K562 (cell line): ENCODE data around the gene IBTK. TPM values are rescaled to one million over a fixed set of nuclear protein-coding genes. Genes with fewer than 3 reads are reported as not detected.

Source experiments
- ATAC-seq: fragments of 200-7000 bp; cut with Tn5 transposase; 3 replicates; pipeline ENCODE4 v1.9.1; 2020; ENCODE audit warnings: moderate library complexity
- BruUV-seq: library from RNA; stranded (reverse); fragments of 400-500 nt; replicated peaks from 2 replicates; lab custom pipeline; 2021; lab: Mats Ljungman, UMichigan
- CTCF ChIA-PET: fragments of 300-600 bp; formaldehyde crosslinking; extraction: SDS; loops from one replicate; lab custom pipeline; 2021; ENCODE audit warnings: low intra/inter-chr PET ratio; lab: Yijun Ruan, JAX
- POLR2A ChIA-PET: fragments of 300-600, 350-650 bp; sonication (Branson Sonifier 250); formaldehyde crosslinking; extraction: SDS; loops from one replicate; lab custom pipeline; 2021; ENCODE audit warnings: antibody characterized with exemption, inconsistent platforms; lab: Yijun Ruan, JAX
- DNase-seq, 4 experiments: peaks; one replicate each; pipeline versions ENCODE4 v3.0.0 to v3.0.0-alpha.2; 2011 to 2018; ENCODE audit warnings: low spot score in 3 of 4, mixed read lengths in 3 of 4; ENCODE audit errors: extremely low read depth in 1 of 4
- FAIRE-seq: peaks from 2 replicates; lab custom pipeline; 2011; peaks lifted over from hg19 to GRCh38; lab: Jason Lieb, UNC
- H2AFZ ChIP-seq: 2 replicates; pipeline ENCODE4 v1.6.0; 2011; ENCODE audit warnings: low read depth, low read length, control low read depth, inconsistent platforms
- H3K27ac ChIP-seq: fragments of 200-600 bp; 3 replicates; pipeline ENCODE4 v1.8.0; 2011; ENCODE audit warnings: low read depth, mild to moderate bottlenecking, control low read depth, inconsistent platforms, low read length, moderate library complexity, mixed read lengths; ENCODE audit errors: extremely low read depth
- H3K27me3 ChIP-seq, 2 experiments: fragments of 300-600 bp in 1 of 2; 2 replicates in 1 of 2; 3 replicates in 1 of 2; pipeline versions ENCODE4 v1.6.0 to v1.8.0; 2011; ENCODE audit warnings: inconsistent platforms in 2 of 2, low read length in 2 of 2, mild to moderate bottlenecking in 1 of 2, mixed read lengths in 1 of 2, moderate library complexity in 1 of 2; ENCODE audit not compliant: control insufficient read depth in 2 of 2, insufficient read depth in 2 of 2
- H3K36me3 ChIP-seq: fragments of 300-600 bp; 3 replicates; pipeline ENCODE4 v1.8.0; 2011; ENCODE audit warnings: mild to moderate bottlenecking, low read length, inconsistent platforms; ENCODE audit not compliant: control insufficient read depth, insufficient read depth
- H3K4me1 ChIP-seq, 2 experiments: fragments of 200-600 bp in 1 of 2; replicated peaks in 1 of 2; 2 replicates in 1 of 2; 3 replicates in 1 of 2; pipeline versions ENCODE4 v1.5.1 to v1.8.0; 2011; ENCODE audit warnings: inconsistent platforms in 2 of 2, low read length in 2 of 2, mild to moderate bottlenecking in 1 of 2, mixed read lengths in 1 of 2, moderate library complexity in 1 of 2; ENCODE audit not compliant: control insufficient read depth in 2 of 2, insufficient read depth in 2 of 2
- H3K4me2 ChIP-seq: 2 replicates; pipeline ENCODE4 v1.6.1; 2011; ENCODE audit warnings: low read length, control low read depth, inconsistent platforms, mixed read lengths; ENCODE audit not compliant: insufficient read depth
- H3K4me3 ChIP-seq: fragments of 200-600 bp; sonication (generic), shearing (Covaris generic); 2 replicates; pipeline ENCODE4 v1.5.1; 2016; ENCODE audit warnings: control low read depth, inconsistent platforms
- H3K79me2 ChIP-seq: fragments of 200-600 bp; 3 replicates; pipeline ENCODE4 v1.8.0; 2011; ENCODE audit warnings: low read length, inconsistent platforms; ENCODE audit not compliant: control insufficient read depth, insufficient read depth
- H3K9ac ChIP-seq, 2 experiments: 2 replicates each; pipeline versions ENCODE4 v1.6.0 to v1.6.1; 2011; ENCODE audit warnings: low read depth in 2 of 2, low read length in 2 of 2, control low read depth in 1 of 2, inconsistent platforms in 1 of 2, mild to moderate bottlenecking in 1 of 2, mixed read lengths in 1 of 2; ENCODE audit not compliant: insufficient read depth in 1 of 2
- H3K9me1 ChIP-seq: one replicate; pipeline ENCODE4 v1.6.0; 2011; ENCODE audit warnings: inconsistent platforms, mild to moderate bottlenecking, low read length, moderate library complexity; ENCODE audit not compliant: control insufficient read depth, insufficient read depth
- H3K9me3 ChIP-seq: replicated peaks from 2 replicates; pipeline ENCODE4 v1.5.1; 2011; ENCODE audit warnings: low read depth, low read length, inconsistent platforms; ENCODE audit not compliant: control insufficient read depth, insufficient read depth
- H4K20me1 ChIP-seq: replicated peaks from 2 replicates; pipeline ENCODE4 v1.6.1; 2011; ENCODE audit warnings: low read length, inconsistent platforms, mixed read lengths; ENCODE audit not compliant: control insufficient read depth, insufficient read depth
- CEBPB ChIP-seq: fragments of 450-650 bp; IDR thresholded peaks from 2 replicates; pipeline ENCODE4 v1.6.1; 2016; ENCODE audit warnings: missing genetic modification characterization, missing compliant biosample characterization
- CEBPG ChIP-seq, 3 experiments: fragments of 200-800 bp in 1 of 3; sonication (Bioruptor generic) in 1 of 3; sonication (generic) in 1 of 3; formaldehyde crosslinking in 1 of 3; IDR thresholded peaks in 2 of 3; conservative IDR thresholded peaks in 1 of 3; 2 replicates each; pipeline versions ENCODE4 v1.6.1 to v1.8.0; 2016 to 2022; ENCODE audit warnings: missing compliant biosample characterization in 2 of 3, missing genetic modification characterization in 2 of 3, mild to moderate bottlenecking in 1 of 3, missing genetic modification reagents in 1 of 3
- GTF2F1 ChIP-seq: IDR thresholded peaks from 2 replicates; pipeline ENCODE4 v1.6.1; 2011; ENCODE audit warnings: low read depth, low read length, improper control_type of control experiment
- HIVEP1 ChIP-seq: fragments of 250-450 bp; sonication (Bioruptor Pico); IDR thresholded peaks from 2 replicates; pipeline ENCODE4 v1.4.0; 2020; ENCODE audit warnings: mild to moderate bottlenecking
- OTX1 ChIP-seq: fragments of 450-650 bp; formaldehyde crosslinking; IDR thresholded peaks from 2 replicates; pipeline ENCODE4 v1.4.0; 2022; ENCODE audit warnings: mild to moderate bottlenecking
- PCBP2 ChIP-seq: fragments of 200-400 bp; formaldehyde crosslinking; IDR thresholded peaks from 2 replicates; pipeline ENCODE4 v1.6.1; 2018; ENCODE audit warnings: low read length, low read depth, mild to moderate bottlenecking, moderate library complexity; ENCODE audit not compliant: poor library complexity, severe bottlenecking
- RBM17 ChIP-seq: fragments of 200-400 bp; formaldehyde crosslinking; IDR thresholded peaks from 2 replicates; pipeline ENCODE4 v1.6.1; 2017; ENCODE audit warnings: low read depth, mild to moderate bottlenecking, low read length, borderline replicate concordance
- RFX1 ChIP-seq: fragments of 450-650 bp; IDR thresholded peaks from 2 replicates; pipeline ENCODE4 v1.6.1; 2016; ENCODE audit warnings: mild to moderate bottlenecking, moderate library complexity
- SMARCA5 ChIP-seq: fragments of 450-650 bp; IDR thresholded peaks from 2 replicates; pipeline ENCODE4 v1.6.1; 2016
- SMARCE1 ChIP-seq: fragments of 450-650 bp; IDR thresholded peaks from 2 replicates; pipeline ENCODE4 v1.7.1; 2016; ENCODE audit warnings: mild to moderate bottlenecking
- SRSF7 ChIP-seq: fragments of 200-400 bp; formaldehyde crosslinking; optimal IDR thresholded peaks from 2 replicates; pipeline ENCODE3; 2017; ENCODE audit warnings: mild to moderate bottlenecking, low read depth, low read length
- STAT5A ChIP-seq: IDR thresholded peaks from 2 replicates; pipeline ENCODE4 v1.6.1; 2012; ENCODE audit warnings: low read length, inconsistent platforms, borderline replicate concordance
- TEAD1 ChIP-seq, 2 experiments: fragments of 450-650 bp in 1 of 2; sonication (generic) in 1 of 2; formaldehyde crosslinking; IDR thresholded peaks; 2 replicates each; pipeline versions ENCODE4 v1.4.0 to v1.8.0; 2020 to 2022; ENCODE audit warnings: mild to moderate bottlenecking in 2 of 2, missing genetic modification reagents in 1 of 2
- WGBS: fragments of 100-300 bp; shearing (Covaris generic); methylation state at CpG from one replicate; pipeline ENCODE4 v1.1.6; 2016; ENCODE audit warnings: low coverage, mixed read lengths; ENCODE audit not compliant: insufficient coverage; ENCODE audit errors: missing lambda C conversion rate; 5-methylcytosine and 5-hydroxymethylcytosine counted together
- in situ Hi-C: fragments of 300-500 bp; cut with MboI; formaldehyde crosslinking; loops from 4 replicates; pipeline ENCODE4 v1.15.0; 2018; ENCODE audit warnings: inconsistent platforms, mixed read lengths
- intact Hi-C: fragments of 100-400 bp; cut with micrococcal nuclease; formaldehyde crosslinking; loops from 2 replicates; pipeline ENCODE4 v1.14.2; 2022
- polyA plus RNA-seq, 8 experiments: library from polyadenylated mRNA; depleted of rRNA in 4 of 8; stranded (reverse) in 5 of 8; unstranded in 3 of 8; fragments of >200 nt; fragmentation: Nextera tagmentation in 2 of 8; fragmentation: Illumina TruSeq in 1 of 8; extraction: Ambion mirVana in 2 of 8; extraction: Trizol in 1 of 8; gene quantifications; 2 replicates each; pipeline versions ENCODE4 v1.2.1 to v1.2.3, GENCODE V29; 2011 to 2014; ENCODE audit warnings: inconsistent platforms in 1 of 8, missing spikeins in 1 of 8
- total RNA-seq, 7 experiments: library from RNA; depleted of rRNA in 6 of 7; stranded (reverse); fragments of >200 nt in 6 of 7; fragmentation: Illumina TruSeq in 2 of 7; extraction: Trizol in 2 of 7; gene quantifications; 2 replicates each; pipeline versions ENCODE4 v1.2.1 to v1.2.3, GENCODE V29; 2011 to 2021; ENCODE audit warnings: low replicate concordance in 1 of 7
- TF ChIP-seq, protein P1 (sequence below): sonication (generic); formaldehyde crosslinking; IDR thresholded peaks from 2 replicates; pipeline ENCODE4 v1.8.0; 2023; ENCODE audit warnings: mild to moderate bottlenecking, missing genetic modification reagents
- TF ChIP-seq, protein P2 (sequence below): fragments of 450-650 bp; IDR thresholded peaks from 2 replicates; pipeline ENCODE4 v1.6.1; 2018; ENCODE audit warnings: mild to moderate bottlenecking, low read depth; ENCODE audit not compliant: partially characterized antibody

IBTK gene
- total and polyA plus RNA-seq, 9 of the 15 experiments (the other 6 are each of a cell fraction or from before 2014, with no cell fraction given), result 13.2 to 36.4 (median 21.8) TPM

DNA sequence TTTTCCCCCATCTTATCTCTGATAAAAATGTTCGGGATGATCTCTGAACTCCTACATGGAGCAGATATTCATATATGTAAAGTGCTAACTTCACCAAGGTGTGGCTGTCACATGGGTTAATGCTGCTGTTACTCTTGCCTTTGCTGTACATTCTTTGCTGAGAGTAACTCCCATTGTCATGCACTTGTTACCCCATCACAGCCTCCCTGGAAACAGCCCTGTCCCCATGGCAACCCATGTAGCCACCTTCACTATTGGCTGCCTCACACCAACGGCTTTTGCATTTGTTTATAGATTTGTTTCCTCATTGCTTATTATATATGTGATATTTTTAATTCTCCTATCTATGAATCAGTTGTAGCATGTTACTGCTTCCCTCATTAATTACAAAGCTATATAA is 17.3 kb upstream of the IBTK start:
- Histone ChIP-seq H3K9me3 (no peaks in the 10 kb centered on the region), H3K4me2 (no peak overlapping the region), H3K9ac (no peak overlapping the region), H3K36me3 (no peaks in the 10 kb centered on the region), H4K20me1 (no peaks in the 10 kb centered on the region), H2AFZ (no peak overlapping the region), H3K27me3 (peaks cover 0 to under 1% of the 10 kb centered on the region in 2 experiments; a peak in 1 of 5 replicates), H3K9me1 (no peaks in the 10 kb centered on the region), H3K79me2 (no peaks in the 10 kb centered on the region), H3K4me1 (no peaks in the 10 kb centered on the region; a peak in 1 of 5 replicates), H3K4me3 (no peak overlapping the region), H3K27ac (no peak overlapping the region)
- TF ChIP-seq RFX1, result peak; percentile 83
- no peak for TF ChIP-seq CEBPB (tag)
- BruUV-seq, result no TSS peak
- ATAC-seq (peak; percentile 58), FAIRE-seq (no peak), DNase-seq (peak in 1 of 4 experiments; percentile 20)
- WGBS, result 6% methylated on average over 2 of the region's 2 CpGs
- ChIA-PET CTCF (no interaction called here), POLR2A (no interaction called here)
- in situ Hi-C loops, result loop anchor here (10.0 kb wide), 1 partner anchor 1250 kb away; the partner anchor contains the start of gene PRSS35
- intact Hi-C loops, result no loop called here

DNA sequence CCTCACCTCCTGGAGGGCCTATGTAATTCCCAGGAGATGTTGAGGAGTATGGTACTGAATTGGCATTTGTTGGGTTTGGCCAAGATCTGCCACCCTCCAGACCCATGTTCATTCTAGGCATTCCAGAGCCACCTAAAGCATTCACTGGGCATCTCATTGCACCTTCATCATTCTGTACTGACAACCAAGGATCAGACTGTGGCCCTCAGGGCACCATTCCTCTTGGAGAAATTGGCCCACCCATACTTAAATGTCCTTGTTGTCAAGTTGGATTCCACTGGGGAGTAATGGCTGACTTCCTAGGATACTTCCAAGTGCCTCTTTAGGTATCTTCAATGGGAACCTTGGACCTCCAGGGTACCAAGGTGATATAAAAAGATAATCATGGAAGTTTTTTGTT is 16.8 kb upstream of the IBTK start:
- Histone ChIP-seq H3K79me2 (no peaks in the 10 kb centered on the region), H3K36me3 (no peaks in the 10 kb centered on the region), H4K20me1 (no peaks in the 10 kb centered on the region), H3K9ac (no peak overlapping the region), H3K4me3 (no peak overlapping the region), H3K4me1 (no peaks in the 10 kb centered on the region; a peak in 1 of 5 replicates), H3K27me3 (no peaks in the 10 kb centered on the region; a peak in 1 of 5 replicates), H3K27ac (no peak overlapping the region), H3K4me2 (no peak overlapping the region), H3K9me1 (no peaks in the 10 kb centered on the region), H2AFZ (no peak overlapping the region), H3K9me3 (no peaks in the 10 kb centered on the region)
- ChIA-PET POLR2A (no interaction called here), CTCF (no interaction called here)
- no peak for ATAC-seq
- in situ Hi-C loops (loop anchor here (10.0 kb wide), 1 partner anchor 1250 kb away; the partner anchor contains the start of gene PRSS35), intact Hi-C loops (no loop called here)
- FAIRE-seq, result no peak
- no peak for DNase-seq
- BruUV-seq, result no TSS peak
- TF ChIP-seq SMARCA5, result no peak
- TF ChIP-seq RBM17, result no peak
- TF ChIP-seq PCBP2, result no peak
- TF ChIP-seq SRSF7, result no peak
- TF ChIP-seq SMARCE1, result no peak
- TF ChIP-seq, protein P1, sequence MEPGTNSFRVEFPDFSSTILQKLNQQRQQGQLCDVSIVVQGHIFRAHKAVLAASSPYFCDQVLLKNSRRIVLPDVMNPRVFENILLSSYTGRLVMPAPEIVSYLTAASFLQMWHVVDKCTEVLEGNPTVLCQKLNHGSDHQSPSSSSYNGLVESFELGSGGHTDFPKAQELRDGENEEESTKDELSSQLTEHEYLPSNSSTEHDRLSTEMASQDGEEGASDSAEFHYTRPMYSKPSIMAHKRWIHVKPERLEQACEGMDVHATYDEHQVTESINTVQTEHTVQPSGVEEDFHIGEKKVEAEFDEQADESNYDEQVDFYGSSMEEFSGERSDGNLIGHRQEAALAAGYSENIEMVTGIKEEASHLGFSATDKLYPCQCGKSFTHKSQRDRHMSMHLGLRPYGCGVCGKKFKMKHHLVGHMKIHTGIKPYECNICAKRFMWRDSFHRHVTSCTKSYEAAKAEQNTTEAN (CRISPR knock-in tag), result no peak
- TF ChIP-seq TEAD1 (CRISPR knock-in tag; IDR thresholded peaks at IDR 0.05), result no peak
- TF ChIP-seq, protein P2, sequence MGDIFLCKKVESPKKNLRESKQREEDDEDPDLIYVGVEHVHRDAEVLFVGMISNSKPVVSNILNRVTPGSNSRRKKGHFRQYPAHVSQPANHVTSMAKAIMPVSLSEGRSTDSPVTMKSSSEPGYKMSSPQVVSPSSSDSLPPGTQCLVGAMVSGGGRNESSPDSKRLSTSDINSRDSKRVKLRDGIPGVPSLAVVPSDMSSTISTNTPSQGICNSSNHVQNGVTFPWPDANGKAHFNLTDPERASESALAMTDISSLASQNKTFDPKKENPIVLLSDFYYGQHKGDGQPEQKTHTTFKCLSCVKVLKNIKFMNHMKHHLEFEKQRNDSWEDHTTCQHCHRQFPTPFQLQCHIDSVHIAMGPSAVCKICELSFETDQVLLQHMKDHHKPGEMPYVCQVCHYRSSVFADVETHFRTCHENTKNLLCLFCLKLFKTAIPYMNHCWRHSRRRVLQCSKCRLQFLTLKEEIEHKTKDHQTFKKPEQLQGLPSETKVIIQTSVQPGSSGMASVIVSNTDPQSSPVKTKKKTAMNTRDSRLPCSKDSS, result no peak
- TF ChIP-seq STAT5A, result no peak
- no peak for TF ChIP-seq HIVEP1
- TF ChIP-seq GTF2F1, result no peak
- no peak for TF ChIP-seq OTX1
- no peak for TF ChIP-seq CEBPG (CRISPR knock-in tag; IDR thresholded peaks at IDR 0.05)
- no peak for TF ChIP-seq CEBPG (tag; conservative IDR thresholded peaks at IDR 0.05 in 1 of 2, IDR thresholded peaks at IDR 0.05 in 1 of 2)
